BE2C (cell line): ENCODE data around the gene ACSBG1.

Experiments used
- DNase-seq: peaks from one replicate; pipeline ENCODE4 v3.0.0-alpha.2; 2020
- H3K27me3 ChIP-seq: fragments of 250-450 bp; sonication (Bioruptor Pico); 2 replicates; pipeline ENCODE4 v1.5.1; 2020; ENCODE audit warnings: mild to moderate bottlenecking
- H3K36me3 ChIP-seq: fragments of 250-450 bp; sonication (Bioruptor Pico); 2 replicates; pipeline ENCODE4 v1.5.1; 2020; ENCODE audit warnings: mild to moderate bottlenecking
- H3K4me1 ChIP-seq: fragments of 250-450 bp; sonication (Bioruptor Pico); 2 replicates; pipeline ENCODE4 v1.5.1; 2020
- H3K4me3 ChIP-seq: 2 replicates; pipeline ENCODE4 v1.5.1; 2011; ENCODE audit warnings: low read depth, low read length
- H3K9me3 ChIP-seq: fragments of 250-450 bp; sonication (Bioruptor Pico); 2 replicates; pipeline ENCODE4 v1.5.1; 2020
- TF ChIP-seq, protein P1 (sequence below): IDR thresholded peaks from 2 replicates; pipeline ENCODE4 v1.5.1; 2012; ENCODE audit warnings: mild to moderate bottlenecking, low read depth, low read length

ACSBG1 gene

DNA sequence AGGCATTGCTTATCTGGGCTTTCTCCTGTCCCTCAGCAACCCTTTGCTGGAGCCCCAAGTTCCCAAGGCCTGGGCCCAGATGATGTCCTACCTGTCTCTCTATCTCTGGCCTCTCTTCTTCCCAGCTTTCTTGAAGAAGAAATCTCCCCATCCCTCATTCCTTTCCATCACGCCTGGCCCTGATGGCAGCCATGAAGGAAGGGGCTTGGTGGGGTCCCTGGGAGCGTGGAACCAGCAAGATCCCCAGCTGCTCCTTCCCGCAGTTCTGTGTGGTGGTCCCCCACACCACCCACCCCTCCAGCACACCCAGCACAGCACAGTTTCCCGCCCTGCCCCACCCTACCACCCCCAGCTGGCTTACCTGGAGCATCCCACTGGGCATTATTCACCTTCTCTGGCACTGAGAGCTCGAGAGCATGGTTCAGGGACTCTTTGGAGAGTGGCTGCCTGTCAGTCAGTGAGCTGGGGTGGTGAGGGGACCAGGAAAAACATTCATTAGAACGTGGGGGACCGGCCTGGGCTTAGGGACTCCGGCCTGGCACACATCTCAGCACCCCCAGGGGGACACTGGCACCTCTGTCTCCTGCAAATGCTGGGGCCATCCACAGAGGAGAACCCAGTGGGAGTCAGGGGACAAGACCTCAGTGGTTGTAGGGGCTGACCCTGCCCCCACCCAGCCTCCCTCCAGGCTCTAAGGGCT is 26.6 kb downstream of the ACSBG1 start:
- H3K4me1 ChIP-seq: peaks cover 18% of the 10 kb centered on the region
- H3K27me3 ChIP-seq: no peaks in the 10 kb centered on the region
- DNase-seq: no peak
- no peaks in the 10 kb centered on the region for H3K9me3 ChIP-seq
- TF ChIP-seq, protein P1, sequence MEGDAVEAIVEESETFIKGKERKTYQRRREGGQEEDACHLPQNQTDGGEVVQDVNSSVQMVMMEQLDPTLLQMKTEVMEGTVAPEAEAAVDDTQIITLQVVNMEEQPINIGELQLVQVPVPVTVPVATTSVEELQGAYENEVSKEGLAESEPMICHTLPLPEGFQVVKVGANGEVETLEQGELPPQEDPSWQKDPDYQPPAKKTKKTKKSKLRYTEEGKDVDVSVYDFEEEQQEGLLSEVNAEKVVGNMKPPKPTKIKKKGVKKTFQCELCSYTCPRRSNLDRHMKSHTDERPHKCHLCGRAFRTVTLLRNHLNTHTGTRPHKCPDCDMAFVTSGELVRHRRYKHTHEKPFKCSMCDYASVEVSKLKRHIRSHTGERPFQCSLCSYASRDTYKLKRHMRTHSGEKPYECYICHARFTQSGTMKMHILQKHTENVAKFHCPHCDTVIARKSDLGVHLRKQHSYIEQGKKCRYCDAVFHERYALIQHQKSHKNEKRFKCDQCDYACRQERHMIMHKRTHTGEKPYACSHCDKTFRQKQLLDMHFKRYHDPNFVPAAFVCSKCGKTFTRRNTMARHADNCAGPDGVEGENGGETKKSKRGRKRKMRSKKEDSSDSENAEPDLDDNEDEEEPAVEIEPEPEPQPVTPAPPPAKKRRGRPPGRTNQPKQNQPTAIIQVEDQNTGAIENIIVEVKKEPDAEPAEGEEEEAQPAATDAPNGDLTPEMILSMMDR: no peak
- H3K36me3 ChIP-seq: no peaks in the 10 kb centered on the region
- no peak overlapping the region for H3K4me3 ChIP-seq

DNA sequence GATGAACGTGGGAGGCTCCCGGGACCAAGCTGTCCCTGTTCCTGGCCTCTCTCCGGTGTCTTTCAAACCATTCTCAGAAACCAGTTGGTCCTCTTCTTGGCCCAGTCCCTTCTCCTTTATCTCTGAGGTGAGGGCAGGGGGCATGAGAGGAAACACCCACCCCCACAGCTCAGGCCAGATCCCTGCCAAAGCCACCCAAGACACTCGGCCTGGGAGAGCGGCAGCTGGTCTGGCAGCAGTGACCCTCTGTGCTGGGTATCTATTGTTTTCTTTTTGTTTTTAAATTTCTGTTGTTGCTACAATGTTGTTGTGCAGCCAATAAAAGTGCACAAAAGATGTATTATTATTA is 27.3 kb downstream of the ACSBG1 start:
- Histone ChIP-seq H3K36me3 (no peaks in the 10 kb centered on the region), H3K4me1 (peaks cover 14% of the 10 kb centered on the region), H3K27me3 (no peaks in the 10 kb centered on the region), H3K9me3 (no peaks in the 10 kb centered on the region), H3K4me3 (no peak overlapping the region)
- no peak for DNase-seq
- TF ChIP-seq, protein P1: no peak

DNA sequence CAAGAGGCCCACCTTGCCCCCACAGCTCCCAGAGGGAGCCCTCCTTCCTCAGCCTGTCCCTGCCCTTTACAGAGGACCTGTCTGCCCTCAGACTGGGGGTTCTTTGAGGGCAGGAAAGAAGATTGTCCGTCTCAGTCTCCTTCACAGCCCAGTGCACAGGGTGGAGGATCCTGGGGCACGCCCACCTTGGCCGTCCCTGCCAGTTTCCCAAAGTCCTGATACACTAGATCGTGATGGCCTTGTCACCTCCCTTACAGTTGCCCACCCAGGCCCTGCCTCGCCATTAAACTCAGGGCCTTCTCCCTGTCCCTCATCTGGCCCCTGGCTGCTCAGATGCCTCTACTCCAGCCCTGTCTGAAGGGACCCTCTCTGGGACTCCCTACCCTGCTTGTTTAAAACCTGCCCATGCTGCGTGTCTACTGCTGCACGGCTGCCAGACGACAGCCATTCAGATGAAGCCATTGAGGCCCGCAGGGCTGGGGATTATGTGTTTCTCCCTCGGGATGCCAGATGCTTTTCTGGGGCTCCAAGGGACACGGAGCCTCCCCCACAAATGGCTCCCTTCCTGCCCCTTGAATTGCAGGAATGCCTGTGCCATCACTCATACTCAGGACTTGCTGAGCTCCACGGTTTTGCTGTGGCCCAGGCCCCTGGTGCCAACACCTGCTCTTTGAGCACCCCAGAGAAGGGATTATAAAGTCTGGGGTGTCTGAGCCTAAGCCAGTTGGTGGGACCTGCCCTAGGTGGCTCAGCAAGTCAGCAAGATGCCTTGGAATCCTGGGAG is 27.8 kb downstream of the ACSBG1 start:
- TF ChIP-seq, protein P1: no peak
- Histone ChIP-seq H3K36me3 (no peaks in the 10 kb centered on the region), H3K9me3 (no peaks in the 10 kb centered on the region), H3K4me1 (peaks cover 13% of the 10 kb centered on the region), H3K27me3 (no peaks in the 10 kb centered on the region), H3K4me3 (no peak overlapping the region)
- no peak for DNase-seq

DNA sequence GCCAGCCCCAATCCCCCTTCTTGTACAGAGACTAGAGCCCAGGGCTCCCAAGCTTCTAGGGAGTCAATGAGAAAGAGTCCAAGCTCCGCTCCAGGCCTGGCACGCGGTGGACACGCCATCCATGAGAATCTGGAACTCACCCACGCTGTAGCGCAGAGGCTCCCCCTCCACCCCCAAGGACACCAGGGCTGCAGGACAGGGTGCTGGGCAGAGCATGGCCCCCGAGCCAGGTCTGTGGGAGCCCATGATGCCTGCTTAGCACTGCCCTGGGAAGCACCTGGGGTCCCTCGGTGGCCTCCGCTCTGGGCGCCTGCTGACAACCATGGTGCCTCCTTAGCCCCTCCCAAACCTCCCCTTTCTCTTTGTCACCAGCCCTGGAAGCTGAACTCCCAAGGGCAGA is 28.5 kb downstream of the ACSBG1 start:
- Histone ChIP-seq H3K4me1 (peaks cover 10% of the 10 kb centered on the region), H3K9me3 (no peaks in the 10 kb centered on the region), H3K27me3 (no peaks in the 10 kb centered on the region), H3K36me3 (no peaks in the 10 kb centered on the region), H3K4me3 (no peak overlapping the region)
- TF ChIP-seq, protein P1: no peak
- DNase-seq: no peak

DNA sequence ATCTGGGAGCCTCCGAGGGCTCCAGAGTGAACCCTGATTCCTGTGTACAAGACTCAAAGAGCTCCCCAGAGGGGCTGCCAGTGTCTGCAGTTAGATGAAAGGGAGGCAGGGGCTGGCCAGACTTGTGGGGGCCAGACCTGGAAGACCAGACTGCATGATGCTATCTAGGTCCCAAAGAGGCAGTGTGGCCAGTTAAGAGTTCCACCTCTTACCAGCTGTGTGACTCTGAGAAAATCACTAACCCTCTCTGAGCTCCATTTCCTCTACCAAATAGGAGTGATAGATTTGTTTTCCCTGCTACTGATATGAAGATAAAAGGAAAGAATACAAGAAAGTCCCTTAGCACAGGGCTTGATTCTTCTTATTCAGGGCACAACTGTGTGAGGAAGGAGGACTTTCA is 29.0 kb downstream of the ACSBG1 start:
- H3K4me1 ChIP-seq: peaks cover 9% of the 10 kb centered on the region
- H3K4me3 ChIP-seq: no peak overlapping the region
- H3K9me3 ChIP-seq: no peaks in the 10 kb centered on the region
- no peaks in the 10 kb centered on the region for H3K27me3 ChIP-seq
- no peak for DNase-seq
- no peaks in the 10 kb centered on the region for H3K36me3 ChIP-seq
- TF ChIP-seq, protein P1: no peak
